Neuronal stem cell (in vitro differentiated cells): ENCODE results near the gene ARHGAP22.
A peak's percentile ranks its signal among the peaks of the same experiment; 100 is the strongest.

Source experiments
- DNase-seq: peaks from one replicate; pipeline ENCODE4 v3.0.0-alpha.2; 2013; ENCODE audit warnings: low spot score
- H2AFZ ChIP-seq: one replicate; pipeline ENCODE4 v1.6.1; 2013; ENCODE audit warnings: mild to moderate bottlenecking, low read length, inconsistent platforms
- H2AK5ac ChIP-seq: 2 replicates; pipeline ENCODE4 v1.6.1; 2013; ENCODE audit warnings: low read depth, mild to moderate bottlenecking, inconsistent platforms, low read length, moderate library complexity, mixed read lengths
- H2BK120ac ChIP-seq: 2 replicates; pipeline ENCODE4 v1.6.1; 2013; ENCODE audit warnings: low read depth, mild to moderate bottlenecking, inconsistent platforms, low read length, moderate library complexity, mixed read lengths
- H2BK12ac ChIP-seq: one replicate; pipeline ENCODE4 v1.6.1; 2013; ENCODE audit warnings: low read length, inconsistent platforms
- H2BK15ac ChIP-seq: 2 replicates; pipeline ENCODE4 v1.6.1; 2013; ENCODE audit warnings: mild to moderate bottlenecking, low read length, inconsistent platforms, mixed read lengths
- H2BK5ac ChIP-seq: one replicate; pipeline ENCODE4 v1.6.1; 2013; ENCODE audit warnings: inconsistent platforms, mild to moderate bottlenecking, low read length, moderate library complexity
- H3K14ac ChIP-seq: one replicate; pipeline ENCODE4 v1.6.1; 2013; ENCODE audit warnings: low read length, inconsistent platforms
- H3K18ac ChIP-seq: 2 replicates; pipeline ENCODE4 v1.6.1; 2013; ENCODE audit warnings: low read length, inconsistent platforms
- H3K23ac ChIP-seq: 2 replicates; pipeline ENCODE4 v1.6.1; 2013; ENCODE audit warnings: low read depth, mild to moderate bottlenecking, mixed read lengths, low read length, inconsistent platforms; ENCODE audit not compliant: poor library complexity
- H3K27ac ChIP-seq: replicated peaks from 3 replicates; pipeline ENCODE4 v1.5.1; 2013; ENCODE audit warnings: low read length, inconsistent platforms
- H3K27me3 ChIP-seq, 3 experiments: 2 replicates each; pipeline ENCODE4 v1.6.1; 2013; ENCODE audit warnings: low read length in 3 of 3, mild to moderate bottlenecking in 2 of 3, inconsistent platforms in 1 of 3, low read depth in 1 of 3, mixed read lengths in 1 of 3, moderate library complexity in 1 of 3; ENCODE audit not compliant: control insufficient read depth in 3 of 3, insufficient read depth in 3 of 3
- H3K36me3 ChIP-seq, 2 donors: replicated peaks in 1 of 2; 2 replicates each; pipeline ENCODE4 v1.6.1; 2013; ENCODE audit warnings: low read length in 2 of 2; ENCODE audit not compliant: control insufficient read depth in 2 of 2, insufficient read depth in 2 of 2
- H3K4ac ChIP-seq: 2 replicates; pipeline ENCODE4 v1.6.1; 2013; ENCODE audit warnings: inconsistent platforms, mild to moderate bottlenecking, low read length, moderate library complexity
- H3K4me1 ChIP-seq, 2 donors: 1 replicate in 1 of 2; 2 replicates in 1 of 2; pipeline ENCODE4 v1.6.1; 2013; ENCODE audit warnings: low read length in 2 of 2, low read depth in 1 of 2; ENCODE audit not compliant: control insufficient read depth in 2 of 2, insufficient read depth in 1 of 2
- H3K4me2 ChIP-seq: one replicate; pipeline ENCODE4 v1.6.1; 2013; ENCODE audit warnings: mild to moderate bottlenecking, low read length, inconsistent platforms; ENCODE audit not compliant: insufficient read depth, poor library complexity, severe bottlenecking
- H3K4me3 ChIP-seq, 2 donors: 2 replicates each; pipeline ENCODE4 v1.5.1; 2013; ENCODE audit warnings: low read length in 2 of 2, mild to moderate bottlenecking in 2 of 2, inconsistent platforms in 1 of 2, moderate library complexity in 1 of 2
- H3K79me1 ChIP-seq: one replicate; pipeline ENCODE4 v1.6.1; 2013; ENCODE audit warnings: low read depth, mild to moderate bottlenecking, inconsistent platforms, low read length, moderate library complexity
- H3K9ac ChIP-seq: one replicate; pipeline ENCODE4 v1.6.1; 2013; ENCODE audit warnings: mild to moderate bottlenecking, low read depth, low read length, inconsistent platforms; ENCODE audit not compliant: poor library complexity
- H3K9me3 ChIP-seq, 2 donors: replicated peaks in 1 of 2; 2 replicates each; pipeline versions ENCODE3 to v1.6.1; 2013; ENCODE audit warnings: low read length in 2 of 2, mild to moderate bottlenecking in 2 of 2, inconsistent platforms in 1 of 2, low read depth in 1 of 2, mixed read lengths in 1 of 2, moderate library complexity in 1 of 2; ENCODE audit not compliant: control insufficient read depth in 2 of 2, insufficient read depth in 1 of 2
- H4K8ac ChIP-seq: one replicate; pipeline ENCODE4 v1.6.1; 2013; ENCODE audit warnings: low read depth, mild to moderate bottlenecking, inconsistent platforms, low read length, moderate library complexity
- H4K91ac ChIP-seq: one replicate; pipeline ENCODE4 v1.6.1; 2013; ENCODE audit warnings: low read length, low read depth, mild to moderate bottlenecking, inconsistent platforms; ENCODE audit not compliant: poor library complexity
- WGBS, 2 donors: extraction: QIAGEN DNeasy Blood & Tissue Kit; methylation state at CpG; one replicate each; pipeline ENCODE4 v1.1.7; 2013; ENCODE audit warnings: missing lambda C conversion rate in 2 of 2, mixed read lengths in 1 of 2; ENCODE audit not compliant: insufficient read length in 2 of 2, insufficient replicate concordance in 1 of 2; ENCODE audit errors: extremely low coverage in 2 of 2; 5-methylcytosine and 5-hydroxymethylcytosine counted together

ARHGAP22 gene

GRCh38 chr10:48636901-48637300 is 32.0 kb upstream of the ARHGAP22 start:
- Histone ChIP-seq H4K91ac (no peak overlapping the region), H3K14ac (no peak overlapping the region), H2AFZ (no peak overlapping the region), H3K27me3 (no peaks in the 10 kb centered on the region), H3K18ac (no peak overlapping the region), H3K4me2 (no peak overlapping the region), H2BK12ac (no peak overlapping the region), H3K79me1 (no peaks in the 10 kb centered on the region), H3K23ac (no peak overlapping the region), H3K9me3 (no peaks in the 10 kb centered on the region), H3K4me1 (no peaks in the 10 kb centered on the region), H3K27ac (no peak overlapping the region), H3K9ac (no peak overlapping the region), H4K8ac (no peak overlapping the region), H2AK5ac (no peak overlapping the region), H3K4me3 (no peak overlapping the region), H2BK15ac (no peak overlapping the region), H2BK120ac (no peak overlapping the region), H2BK5ac (no peak overlapping the region), H3K36me3 (no peaks in the 10 kb centered on the region), H3K4ac (no peak overlapping the region)
- DNase-seq: no peak
- WGBS, 2 donors: no CpG with 5 or more reads among the region's 3 CpGs

- no CpG with 5 or more reads among the region's 3 CpGs for WGBS, 2 donors
- no peak overlapping the region for H3K9ac ChIP-seq
- no peak overlapping the region for H4K8ac ChIP-seq
- H3K27me3 ChIP-seq: no peaks in the 10 kb centered on the region
- H2BK15ac ChIP-seq: no peak overlapping the region
- no peak overlapping the region for H2BK12ac ChIP-seq
- no peak overlapping the region for H3K4ac ChIP-seq
- H2AFZ ChIP-seq: no peak overlapping the region
- H2BK5ac ChIP-seq: no peak overlapping the region
- no peak overlapping the region for H2AK5ac ChIP-seq
- peak overlapping the region; percentile 57 for H3K14ac ChIP-seq
- no peak overlapping the region for H3K4me2 ChIP-seq
- no peak overlapping the region for H3K23ac ChIP-seq
- no peak overlapping the region for H2BK120ac ChIP-seq
- no peak overlapping the region for H3K4me3 ChIP-seq
- H3K27ac ChIP-seq: no peak overlapping the region
- no peaks in the 10 kb centered on the region for H3K79me1 ChIP-seq
- no peaks in the 10 kb centered on the region for H3K36me3 ChIP-seq
- H3K18ac ChIP-seq: no peak overlapping the region
- H3K9me3 ChIP-seq: no peaks in the 10 kb centered on the region
- no peak overlapping the region for H4K91ac ChIP-seq
- no peak for DNase-seq
- no peaks in the 10 kb centered on the region for H3K4me1 ChIP-seq
Measured at GRCh38 chr10:48636231-48636630, 31.4 kb upstream of the ARHGAP22 start.

- no peaks in the 10 kb centered on the region for H3K27me3 ChIP-seq
- H3K4ac ChIP-seq: no peak overlapping the region
- H3K23ac ChIP-seq: no peak overlapping the region
- H3K9me3 ChIP-seq: no peaks in the 10 kb centered on the region
- no peak overlapping the region for H2AK5ac ChIP-seq
- no peak overlapping the region for H2BK120ac ChIP-seq
- H3K4me3 ChIP-seq: no peak overlapping the region
- H4K91ac ChIP-seq: no peak overlapping the region
- H3K27ac ChIP-seq: no peak overlapping the region
- no peak overlapping the region for H2AFZ ChIP-seq
- H3K18ac ChIP-seq: no peak overlapping the region
- H3K79me1 ChIP-seq: no peaks in the 10 kb centered on the region
- no peaks in the 10 kb centered on the region for H3K36me3 ChIP-seq
- no CpG with 5 or more reads among the region's 8 CpGs for WGBS, 2 donors
- no peak overlapping the region for H3K9ac ChIP-seq
- no peak overlapping the region for H4K8ac ChIP-seq
- no peak overlapping the region for H2BK15ac ChIP-seq
- H3K14ac ChIP-seq: no peak overlapping the region
- H3K4me1 ChIP-seq: no peaks in the 10 kb centered on the region
- no peak overlapping the region for H2BK5ac ChIP-seq
- no peak overlapping the region for H3K4me2 ChIP-seq
- no peak overlapping the region for H2BK12ac ChIP-seq
- DNase-seq: no peak
Measured at GRCh38 chr10:48634984-48635557, 30.2 kb upstream of the ARHGAP22 start.

GRCh38 chr10:48634198-48634983 is 29.5 kb upstream of the ARHGAP22 start:
- Histone ChIP-seq H3K9ac (no peak overlapping the region), H3K9me3 (no peaks in the 10 kb centered on the region), H3K4me2 (no peak overlapping the region), H3K27ac (no peak overlapping the region), H3K23ac (no peak overlapping the region), H3K4me3 (no peak overlapping the region), H3K79me1 (no peaks in the 10 kb centered on the region), H2BK15ac (no peak overlapping the region), H4K91ac (no peak overlapping the region), H4K8ac (no peak overlapping the region), H3K4me1 (no peaks in the 10 kb centered on the region), H3K27me3 (no peaks in the 10 kb centered on the region), H3K18ac (no peak overlapping the region), H2BK5ac (no peak overlapping the region), H2BK12ac (no peak overlapping the region), H3K36me3 (no peaks in the 10 kb centered on the region), H2AK5ac (no peak overlapping the region), H2AFZ (no peak overlapping the region), H3K14ac (no peak overlapping the region), H2BK120ac (no peak overlapping the region), H3K4ac (no peak overlapping the region)
- DNase-seq: no peak
- WGBS, 2 donors: no CpG with 5 or more reads among the region's 5 CpGs
